ENCODE data around the gene HSFX4. TPM values are rescaled to one million over a fixed set of nuclear protein-coding genes. Genes with fewer than 3 reads are reported as not detected.

Gene HSFX4
- total RNA-seq, 1 experiment from 2014 or later: not detected

GRCh38 chrX:149908308-149908707 lies 21.1 kb upstream of the HSFX4 start (continued):
- TF ChIP-seq ARID4B (CRISPR knock-in tag; IDR thresholded peaks at IDR 0.05; ENCODE audit: borderline replicate concordance) (no peak), ZNF416 (CRISPR knock-in tag; IDR thresholded peaks at IDR 0.05) (no peak), MXD4 (CRISPR knock-in tag; IDR thresholded peaks at IDR 0.05; ENCODE audit: borderline replicate concordance) (no peak), SOX15 (CRISPR knock-in tag; IDR thresholded peaks at IDR 0.05) (no peak), MAX (CRISPR knock-in tag; IDR thresholded peaks at IDR 0.05) (no peak), AFF4 (CRISPR knock-in tag; IDR thresholded peaks at IDR 0.05; ENCODE audit: borderline replicate concordance) (no peak), GTF2I (CRISPR knock-in tag; conservative IDR thresholded peaks at IDR 0.05) (no peak), ZNF512 (CRISPR knock-in tag; IDR thresholded peaks at IDR 0.05; ENCODE audit: borderline replicate concordance) (no peak), EMX1 (CRISPR knock-in tag; IDR thresholded peaks at IDR 0.05) (no peak), SMAD3 (CRISPR knock-in tag; IDR thresholded peaks at IDR 0.05; ENCODE audit: borderline replicate concordance) (no peak), GRHL2 (CRISPR knock-in tag; IDR thresholded peaks at IDR 0.05; ENCODE audit: insufficient replicate concordance, severe bottlenecking) (no peak), CBFB (CRISPR knock-in tag; IDR thresholded peaks at IDR 0.05; ENCODE audit: low read depth) (no peak), RORB (CRISPR knock-in tag; IDR thresholded peaks at IDR 0.05) (no peak)

- Mint-ChIP-seq H3K27ac (no peak overlapping the region), H3K4me1 (peaks cover 17% of the 10 kb centered on the region), H3K36me3 (no peaks in the 10 kb centered on the region), H3K27me3 (ENCODE audit: low read depth) (no peaks in the 10 kb centered on the region; the same call in 1 of the 2 replicates), H3K9me3 (peaks cover 14% of the 10 kb centered on the region), H3K4me3 (no peak overlapping the region)
- DNase-seq (ENCODE audit: low spot score) (no peak), ATAC-seq (no peak)
- CTCF ChIA-PET: no interaction called here
- POLR2A ChIA-PET: no interaction called here
- TF ChIP-seq NFYB (CRISPR knock-in tag; conservative IDR thresholded peaks at IDR 0.05; ENCODE audit: low read depth) (no peak), PRDM15 (CRISPR knock-in tag; IDR thresholded peaks at IDR 0.05) (no peak), ZNF281 (CRISPR knock-in tag; IDR thresholded peaks at IDR 0.05) (no peak), ESRRA (CRISPR knock-in tag; IDR thresholded peaks at IDR 0.05; ENCODE audit: borderline replicate concordance) (no peak), TP53 (CRISPR knock-in tag; IDR thresholded peaks at IDR 0.05) (no peak), GTF2I (CRISPR knock-in tag; conservative IDR thresholded peaks at IDR 0.05) (no peak), IRF2 (CRISPR knock-in tag; IDR thresholded peaks at IDR 0.05; ENCODE audit: borderline replicate concordance, low read depth) (no peak)
These were observed 20.6 kb upstream of the HSFX4 start for GRCh38 chrX:149908727-149909126.
